Hepatocyte (in vitro differentiated cells): ENCODE results near the gene F12. TPM values are rescaled to one million over a fixed set of nuclear protein-coding genes. Genes with fewer than 3 reads are reported as not detected.

Experiments used
- DNase-seq: peaks from one replicate; pipeline ENCODE4 v3.0.0-alpha.2; 2016; ENCODE audit warnings: low spot score
- H2AFZ ChIP-seq: fragments of 200-600 bp; sonication (generic); 2 replicates; pipeline ENCODE4 v1.6.0; 2016; ENCODE audit warnings: antibody characterized with exemption, mild to moderate bottlenecking
- H3K27ac ChIP-seq: fragments of 200-600 bp; sonication (generic); 2 replicates; pipeline ENCODE4 v1.5.1; 2016; ENCODE audit warnings: mild to moderate bottlenecking
- H3K27me3 ChIP-seq: fragments of 200-600 bp; sonication (generic); 2 replicates; pipeline ENCODE4 v1.6.1; 2016
- H3K36me3 ChIP-seq: fragments of 200-600 bp; sonication (generic); replicated peaks from 2 replicates; pipeline ENCODE4 v1.5.1; 2016; ENCODE audit warnings: low read depth; ENCODE audit not compliant: insufficient read depth
- H3K4me1 ChIP-seq: fragments of 200-600 bp; sonication (generic); 2 replicates; pipeline ENCODE4 v1.5.1; 2016; ENCODE audit warnings: mild to moderate bottlenecking, moderate library complexity; ENCODE audit not compliant: insufficient read depth
- H3K4me2 ChIP-seq: fragments of 200-600 bp; sonication (generic); 2 replicates; pipeline ENCODE4 v1.6.0; 2016
- H3K4me3 ChIP-seq: fragments of 200-600 bp; sonication (generic); 2 replicates; pipeline ENCODE4 v1.5.1; 2016; ENCODE audit warnings: mild to moderate bottlenecking
- H3K79me2 ChIP-seq: fragments of 200-600 bp; sonication (generic); 2 replicates; pipeline ENCODE4 v1.6.0; 2017; ENCODE audit warnings: mild to moderate bottlenecking
- H3K9me2 ChIP-seq: fragments of 200-600 bp; sonication (generic); replicated peaks from 2 replicates; pipeline ENCODE4 v1.6.0; 2017; ENCODE audit warnings: mild to moderate bottlenecking; ENCODE audit not compliant: insufficient read depth
- H3K9me3 ChIP-seq: fragments of 200-600 bp; sonication (generic); 2 replicates; pipeline ENCODE4 v1.5.1; 2016; ENCODE audit warnings: low read depth, mild to moderate bottlenecking
- H4K20me1 ChIP-seq: fragments of 200-600 bp; sonication (generic); 2 replicates; pipeline ENCODE4 v1.6.0; 2016; ENCODE audit warnings: mild to moderate bottlenecking; ENCODE audit not compliant: insufficient read depth, poor library complexity, severe bottlenecking
- CTCF ChIP-seq: fragments of 200-600 bp; sonication (generic); IDR thresholded peaks from 2 replicates; pipeline ENCODE4 v1.5.1; 2016; ENCODE audit warnings: antibody characterized with exemption, mild to moderate bottlenecking; ENCODE audit not compliant: poor library complexity
- EZH2 ChIP-seq: fragments of 200-600 bp; sonication (generic); IDR thresholded peaks from 2 replicates; pipeline ENCODE4 v1.6.1; 2016; ENCODE audit warnings: antibody characterized with exemption, mild to moderate bottlenecking, borderline replicate concordance
- EZH2phosphoT487 ChIP-seq: fragments of 200-600 bp; sonication (generic); IDR thresholded peaks from one replicate; pipeline ENCODE4 v1.6.1; 2018; ENCODE audit warnings: antibody characterized with exemption, mild to moderate bottlenecking, low read depth, moderate library complexity; ENCODE audit not compliant: unreplicated experiment, severe bottlenecking
- WGBS: methylation state at CpG from one replicate; pipeline ENCODE4 v1.1.6; 2016; ENCODE audit warnings: low lambda C conversion rate; ENCODE audit errors: missing lambda C conversion rate; 5-methylcytosine and 5-hydroxymethylcytosine counted together
- polyA plus RNA-seq: library from polyadenylated mRNA; unstranded; fragments of >200 nt; fragmentation: Nextera tagmentation; extraction: Ambion mirVana; gene quantifications from 2 replicates; pipeline ENCODE4 v1.2.1, GENCODE V29; 2016
- total RNA-seq: library from RNA; depleted of rRNA; stranded (reverse); fragments of >200 nt; gene quantifications from 2 replicates; pipeline ENCODE4 v1.2.3, GENCODE V29; 2014

F12 gene
- total and polyA plus RNA-seq, 2 experiments from 2014 or later, result 18.2 to 46.6 TPM

- H3K36me3 ChIP-seq, result no peaks in the 10 kb centered on the region
- H3K9me2 ChIP-seq, result no peaks in the 10 kb centered on the region
- DNase-seq, result no peak
- peaks cover 7% of the 10 kb centered on the region for H3K4me1 ChIP-seq
- H2AFZ ChIP-seq, result peak overlapping the region; percentile 82
- no peaks in the 10 kb centered on the region for H3K9me3 ChIP-seq
- peaks cover 5% of the 10 kb centered on the region for H3K79me2 ChIP-seq
- peak overlapping the region; percentile 89 for H3K4me2 ChIP-seq
- H4K20me1 ChIP-seq, result no peaks in the 10 kb centered on the region
- peak overlapping the region; percentile 73 for H3K27ac ChIP-seq
- 57% methylated on average over 19 of the region's 26 CpGs for WGBS
- H3K27me3 ChIP-seq, result no peaks in the 10 kb centered on the region
- H3K4me3 ChIP-seq, result peak overlapping the region; percentile 70
- TF ChIP-seq EZH2 (no peak), EZH2phosphoT487 (no peak), CTCF (no peak)
Observed at GRCh38 chr5:177371120-177372033, 38.0 kb downstream of the F12 start.

GRCh38 chr5:177370488-177371119 is 38.8 kb downstream of the F12 start:
- H3K4me1 ChIP-seq, result peaks cover 15% of the 10 kb centered on the region
- WGBS, result 6% methylated on average over 23 of the region's 42 CpGs
- TF ChIP-seq EZH2phosphoT487, result no peak
- TF ChIP-seq CTCF, result peak; percentile 71
- TF ChIP-seq EZH2, result no peak
- H2AFZ ChIP-seq, result no peak overlapping the region
- H3K4me3 ChIP-seq, result peak overlapping the region; percentile 70
- H3K27ac ChIP-seq, result peak overlapping the region; percentile 73
- H3K36me3 ChIP-seq, result no peaks in the 10 kb centered on the region
- no peaks in the 10 kb centered on the region for H4K20me1 ChIP-seq
- peak; percentile 97 for DNase-seq
- H3K79me2 ChIP-seq, result peaks cover 5% of the 10 kb centered on the region
- no peaks in the 10 kb centered on the region for H3K9me2 ChIP-seq
- H3K27me3 ChIP-seq, result no peaks in the 10 kb centered on the region
- peak overlapping the region; percentile 89 for H3K4me2 ChIP-seq
- H3K9me3 ChIP-seq, result no peaks in the 10 kb centered on the region

GRCh38 chr5:177369645-177370440 is 39.5 kb downstream of the F12 start:
- no peaks in the 10 kb centered on the region for H4K20me1 ChIP-seq
- H3K27me3 ChIP-seq, result no peaks in the 10 kb centered on the region
- H2AFZ ChIP-seq, result no peak overlapping the region
- DNase-seq, result no peak
- H3K27ac ChIP-seq, result peak overlapping the region; percentile 45
- TF ChIP-seq EZH2phosphoT487 (no peak), CTCF (no peak), EZH2 (no peak)
- H3K9me3 ChIP-seq, result no peaks in the 10 kb centered on the region
- no peak overlapping the region for H3K4me2 ChIP-seq
- no peaks in the 10 kb centered on the region for H3K36me3 ChIP-seq
- H3K9me2 ChIP-seq, result no peaks in the 10 kb centered on the region
- H3K79me2 ChIP-seq, result peaks cover 5% of the 10 kb centered on the region
- H3K4me1 ChIP-seq, result peaks cover 16% of the 10 kb centered on the region
- H3K4me3 ChIP-seq, result no peak overlapping the region
- 88% methylated on average over 11 of the region's 11 CpGs for WGBS
